Measurements from ENCODE around the gene CDH12.
A peak's percentile ranks its signal among the peaks of the same experiment; 100 is the strongest.

The CDH12 gene

DNA sequence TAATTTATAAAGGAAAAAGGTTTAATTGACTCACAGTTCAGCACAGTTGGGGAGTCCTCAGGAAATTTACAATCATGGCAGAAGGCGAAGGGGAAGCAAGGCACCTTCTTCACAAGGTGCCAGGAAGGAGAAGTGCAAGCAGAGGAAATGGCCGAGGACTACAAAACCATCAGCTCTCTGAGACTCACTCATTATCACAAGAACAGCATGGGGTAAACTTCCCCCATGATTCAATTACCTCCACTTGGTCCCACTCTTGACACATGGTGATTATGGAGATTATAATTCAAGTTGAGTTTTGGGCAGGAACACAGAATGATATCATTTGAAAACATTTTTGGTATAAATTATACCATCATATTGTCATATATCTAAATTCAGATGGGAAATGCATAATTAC is 934.7 kb downstream of the CDH12 start:
- no peak for DNase-seq

DNA sequence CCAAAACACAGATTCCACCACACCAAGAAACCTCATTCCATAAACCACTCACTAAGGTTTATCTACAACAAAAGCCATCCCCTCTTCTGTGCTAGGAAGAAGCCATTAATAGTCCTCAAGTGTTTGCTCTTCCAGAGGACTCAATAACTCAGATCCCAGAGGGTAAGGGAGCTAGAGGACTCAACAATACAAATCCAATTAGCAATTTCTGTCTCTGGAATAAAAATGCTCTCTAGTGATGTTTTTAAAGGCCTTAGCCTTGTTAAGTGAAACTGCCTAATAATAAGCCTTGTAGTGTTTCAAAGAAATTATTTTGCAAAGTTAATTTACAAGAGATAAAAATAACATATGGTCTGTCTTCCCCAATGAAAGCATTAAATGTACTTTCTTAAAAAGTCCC is 942.4 kb downstream of the CDH12 start:
- DNase-seq = no peak

DNA sequence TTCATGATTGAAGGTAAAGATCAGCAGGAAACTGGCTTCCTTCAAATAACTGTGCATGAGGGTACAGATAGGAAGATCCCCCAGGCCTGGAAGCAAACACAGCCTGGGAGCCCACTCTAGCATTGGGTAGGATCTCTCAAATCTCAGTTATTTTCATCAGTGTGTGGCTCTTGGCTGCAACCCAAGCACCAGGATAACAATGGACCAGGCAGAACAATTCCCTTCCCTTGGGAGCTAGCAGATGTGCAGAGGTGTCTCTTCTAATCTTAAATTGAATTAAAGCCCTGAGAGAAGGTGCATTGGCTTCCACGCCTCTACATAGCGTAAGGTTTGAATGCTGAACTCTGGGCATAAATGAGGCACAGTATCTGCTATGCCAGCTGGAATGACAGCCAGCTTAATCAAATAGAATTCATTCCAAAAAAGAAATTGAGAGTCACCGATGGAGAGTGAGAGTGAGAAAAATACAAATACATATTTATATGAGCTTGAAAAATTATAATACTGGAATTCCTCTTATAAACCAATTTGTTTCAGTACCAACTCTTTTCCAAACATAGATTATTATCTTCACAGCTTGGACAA is 957.3 kb downstream of the CDH12 start:
- no peak for DNase-seq

DNA sequence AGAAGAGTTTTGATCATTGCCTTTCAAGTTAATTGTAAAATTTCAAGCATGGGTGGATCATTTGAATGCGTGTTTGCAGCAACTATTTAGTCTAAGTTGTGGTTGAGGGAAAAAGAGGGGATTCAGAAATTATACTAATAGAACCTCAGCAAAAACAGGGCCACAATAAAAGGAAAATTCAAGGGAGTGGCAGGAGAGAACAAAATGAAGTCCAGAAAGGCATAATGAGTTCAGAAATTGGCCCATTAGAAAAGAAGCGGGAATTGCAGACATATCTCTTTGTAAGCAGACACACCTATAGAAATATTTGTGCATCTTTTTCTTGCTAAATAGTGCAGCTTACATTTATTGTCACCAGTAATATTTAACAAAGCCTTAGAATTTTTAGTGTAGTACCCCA is 960.0 kb downstream of the CDH12 start:
- no peak for DNase-seq

DNA sequence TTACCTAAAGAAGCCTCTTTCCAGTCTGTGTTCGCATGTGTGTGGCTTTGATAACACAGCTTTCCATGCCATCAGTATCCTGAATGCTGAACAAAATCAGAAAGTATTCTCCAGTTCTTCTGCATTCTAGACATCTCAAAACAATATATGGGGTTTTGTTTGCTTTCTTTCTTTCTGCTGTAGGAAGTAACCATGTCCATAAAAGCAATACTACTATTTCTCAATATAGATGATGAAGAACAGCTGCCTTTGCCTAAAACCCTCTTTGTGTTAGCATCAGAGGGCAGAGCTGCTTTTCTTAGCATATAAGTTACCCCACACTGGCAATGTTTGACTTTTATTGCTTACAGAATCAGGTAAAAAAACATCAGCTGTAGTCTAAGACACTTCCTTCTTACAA is 963.6 kb downstream of the CDH12 start:
- DNase-seq = no peak

DNA sequence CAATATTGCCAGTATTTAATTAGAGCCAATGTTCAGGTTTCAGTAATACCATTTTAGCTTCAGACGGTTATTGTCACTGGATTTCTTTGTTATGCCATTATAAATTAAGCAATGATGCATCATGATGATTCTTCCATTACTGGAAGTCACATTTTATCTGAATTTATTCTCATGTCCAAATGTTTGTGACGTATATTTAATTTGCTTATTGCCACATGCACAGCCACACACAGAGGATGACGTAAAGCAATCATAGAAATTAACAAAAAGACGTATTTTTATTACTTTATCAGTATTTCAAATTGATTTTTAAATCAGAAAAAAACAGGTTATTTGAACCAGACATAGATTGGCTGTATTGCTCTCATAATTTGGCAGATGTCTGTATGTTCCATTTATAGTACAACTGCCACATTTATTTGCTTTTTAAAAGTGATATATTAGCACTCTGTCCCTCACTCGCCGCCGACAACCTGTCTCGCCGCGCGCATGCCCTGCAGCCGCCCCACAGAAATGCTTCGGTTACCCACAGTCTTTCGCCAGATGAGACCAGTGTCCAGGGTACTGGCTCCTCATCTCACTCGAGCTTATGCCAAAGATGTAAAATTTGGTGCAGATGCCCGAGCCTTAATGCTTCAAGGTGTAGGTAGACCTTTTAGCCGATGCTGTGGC is 970.9 kb downstream of the CDH12 start:
- no peak for DNase-seq

DNA sequence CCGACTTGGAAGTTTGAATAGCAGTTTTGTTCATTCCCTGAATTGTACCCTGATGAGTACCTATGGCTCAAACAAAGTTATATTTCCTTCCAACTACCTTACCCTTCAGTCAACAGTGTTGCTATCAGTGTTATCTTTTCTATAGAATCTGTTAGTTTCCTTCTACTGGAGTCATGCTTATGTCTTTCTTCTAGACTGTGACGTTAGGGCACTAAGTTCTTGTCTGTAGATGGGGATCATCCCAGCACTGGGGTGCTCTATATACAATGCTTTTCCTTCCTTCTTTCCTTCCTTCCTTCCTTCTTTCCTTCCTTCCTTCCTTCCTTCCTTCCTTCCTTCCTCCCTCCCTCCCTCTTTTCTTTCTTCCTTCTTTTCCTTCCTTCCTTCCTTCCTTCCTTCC is 973.0 kb downstream of the CDH12 start:
- no peak for DNase-seq

DNA sequence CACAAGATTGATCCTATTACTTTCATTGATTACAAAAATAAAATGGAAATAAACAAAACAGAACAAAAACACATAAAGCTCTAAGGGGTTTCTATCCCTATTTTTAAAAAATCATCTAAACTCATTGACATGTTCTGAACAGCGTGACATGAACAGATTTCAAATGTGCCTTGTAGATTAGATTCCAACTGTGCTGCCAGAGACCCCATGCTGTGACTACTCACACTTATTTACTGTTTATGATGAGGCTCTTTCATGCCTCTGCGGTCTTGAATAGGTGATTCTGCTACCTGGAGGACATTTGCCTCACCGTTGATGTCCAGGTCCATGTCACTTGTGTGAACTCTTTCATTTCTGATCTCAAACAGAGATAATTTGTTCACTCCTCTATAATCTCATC is 990.2 kb downstream of the CDH12 start:
- no peak for DNase-seq

DNA sequence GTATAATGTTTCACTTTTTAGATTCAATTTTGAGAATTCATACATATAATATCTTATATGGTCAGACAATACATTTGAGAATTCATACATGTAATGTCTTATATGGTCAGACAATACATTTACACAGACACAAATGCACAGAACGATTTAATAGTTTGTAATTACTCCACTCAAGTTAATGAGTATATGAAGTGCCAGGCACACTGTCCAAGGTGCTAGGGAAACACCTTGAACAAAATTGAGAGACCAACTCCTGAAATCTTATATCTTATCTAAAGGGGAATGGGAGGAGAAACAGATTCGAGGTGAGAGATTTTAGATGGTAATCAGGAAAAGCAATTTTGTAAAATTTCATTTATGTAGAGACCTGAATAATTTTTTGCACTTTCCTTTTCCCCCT is 994.7 kb downstream of the CDH12 start:
- DNase-seq = no peak

DNA sequence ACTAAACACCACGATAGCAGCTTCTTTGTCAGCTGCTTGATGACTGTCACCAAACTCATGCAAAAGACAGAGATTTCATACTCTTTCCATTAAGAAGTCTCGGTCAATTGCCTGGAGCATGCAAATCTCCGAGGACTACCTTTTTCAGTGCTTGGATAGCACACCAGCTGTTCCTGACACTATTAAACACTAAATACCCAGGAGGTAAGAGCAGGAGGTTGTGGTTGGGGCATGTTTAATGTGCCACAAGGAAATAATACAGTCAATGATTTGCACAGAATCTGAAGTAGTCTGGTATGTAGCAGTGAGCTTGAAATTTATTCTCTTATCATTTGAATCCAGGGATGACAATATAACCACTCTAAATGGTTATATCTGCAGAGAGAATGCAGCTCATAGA is 996.2 kb downstream of the CDH12 start:
- DNase-seq = no peak

DNA sequence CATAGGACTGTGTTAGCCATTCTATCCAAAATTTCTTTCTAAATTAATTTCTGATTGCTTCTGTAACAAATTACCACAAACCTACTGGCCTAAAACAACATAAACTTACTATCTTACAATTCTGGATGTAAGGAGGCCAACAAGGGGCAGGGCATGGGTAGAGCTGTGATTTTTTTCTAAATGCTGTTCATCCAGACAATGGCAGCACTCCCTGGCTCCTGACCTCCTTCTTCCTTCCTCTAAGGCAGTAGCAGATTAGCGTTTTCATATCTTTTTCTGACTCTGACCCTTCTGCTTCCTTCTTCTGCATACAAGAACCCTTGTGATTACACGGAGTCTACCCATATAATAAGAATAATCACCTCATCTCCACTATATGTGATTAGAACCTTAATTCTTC is 1005.8 kb downstream of the CDH12 start:
- no peak for DNase-seq

DNA sequence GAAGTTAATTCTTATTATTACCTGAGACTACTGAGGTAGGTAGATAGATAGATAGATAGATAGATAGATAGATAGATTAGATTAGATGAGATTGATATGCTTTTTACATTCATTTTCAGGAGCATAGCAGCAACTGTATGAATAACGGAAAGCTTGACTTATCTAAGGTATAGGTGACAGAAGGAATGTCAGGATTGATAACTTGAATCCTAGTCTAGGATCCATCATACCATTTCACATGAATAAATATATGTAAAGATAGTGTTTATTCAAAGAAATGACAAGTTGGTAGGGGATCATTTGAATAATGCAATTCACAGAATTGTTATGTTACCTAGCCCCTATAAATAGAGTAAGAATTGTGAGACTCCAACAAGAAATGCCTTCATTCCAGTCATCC is 1008.2 kb downstream of the CDH12 start:
- no peak for DNase-seq

DNA sequence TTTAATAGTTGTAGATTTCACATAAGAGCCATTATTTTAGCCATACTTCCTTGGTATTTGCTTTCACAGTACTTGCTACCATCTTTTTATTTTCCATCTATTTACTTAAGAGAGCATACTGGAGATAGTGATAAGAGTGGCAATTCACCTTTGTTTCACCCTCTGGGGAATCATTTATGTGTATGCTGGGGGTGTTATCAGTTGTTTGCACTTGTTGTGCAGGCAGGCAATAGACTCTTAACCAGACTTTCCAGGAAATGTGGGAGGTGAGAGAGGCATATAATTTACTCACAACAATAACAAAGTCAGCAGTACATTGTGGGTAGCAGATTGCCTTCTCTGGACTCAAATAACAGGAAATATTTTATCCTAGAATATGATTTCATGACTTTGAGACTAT is 1018.3 kb downstream of the CDH12 start:
- DNase-seq = no peak

DNA sequence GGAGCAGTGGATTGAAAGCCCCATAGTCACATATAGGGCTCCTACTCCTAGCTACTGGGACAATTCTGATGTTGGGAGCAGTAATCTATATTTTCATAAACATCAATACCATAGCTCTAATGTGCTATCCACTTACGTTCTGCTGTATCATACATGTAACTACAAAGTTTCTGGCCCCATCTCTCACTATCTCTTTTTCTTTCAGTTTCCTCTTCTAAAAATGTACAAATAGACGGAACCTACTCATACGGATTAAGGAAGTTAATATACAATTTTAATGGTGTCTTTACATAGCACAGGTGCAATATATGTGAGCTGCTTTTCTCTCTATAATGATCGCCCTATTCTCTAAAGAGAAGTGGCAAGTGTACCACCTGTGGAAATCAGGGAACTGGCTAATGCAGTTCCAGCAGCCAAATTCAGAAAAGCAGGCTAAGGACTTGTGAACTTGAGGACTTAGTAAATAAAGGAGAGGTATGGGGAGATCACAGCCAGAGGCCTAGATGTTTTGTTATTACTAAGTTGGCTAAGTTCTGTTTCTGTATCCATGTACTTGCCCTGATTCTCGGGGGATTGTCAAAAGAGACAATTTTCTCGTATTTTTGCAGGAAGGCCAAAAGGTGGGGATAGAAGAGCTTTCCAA is 1021.9 kb downstream of the CDH12 start:
- DNase-seq = no peak

DNA sequence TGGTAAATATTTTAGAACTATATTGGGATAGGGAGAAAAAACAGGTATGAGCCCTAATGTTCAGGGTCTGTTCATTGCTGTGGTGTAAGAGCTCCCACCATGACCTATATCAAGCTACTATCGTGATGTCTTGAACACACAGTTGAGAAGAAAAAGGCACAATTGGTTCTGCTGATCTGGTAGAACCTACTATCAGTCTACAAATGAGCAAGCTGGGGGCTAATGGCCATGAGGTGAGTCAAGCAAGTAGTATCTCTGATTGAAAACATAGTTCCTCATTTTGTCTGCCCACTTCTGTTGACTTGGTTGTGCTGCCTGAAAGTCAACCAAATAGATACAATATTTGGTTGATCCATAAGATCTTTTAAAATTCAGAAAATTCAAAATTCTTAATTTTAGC is 1026.3 kb downstream of the CDH12 start:
- no peak for DNase-seq

DNA sequence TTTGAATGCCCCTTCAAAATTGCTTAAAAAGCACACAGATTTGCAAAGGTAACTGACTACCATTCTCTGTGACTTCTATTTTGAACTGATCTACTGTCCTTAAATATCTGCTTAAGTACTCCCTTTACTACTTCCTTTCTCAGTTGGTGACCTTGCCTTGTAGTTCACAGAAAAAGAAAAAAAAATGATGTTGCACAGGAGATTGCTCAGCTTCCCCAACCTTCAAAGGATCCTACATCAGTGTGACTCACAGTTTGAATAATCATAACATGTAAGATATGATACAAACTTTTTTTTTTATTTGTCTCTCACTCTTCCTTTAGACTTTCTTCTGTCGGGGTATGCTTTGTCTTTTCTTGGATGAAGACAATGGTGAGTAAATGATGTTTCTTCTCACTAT is 1029.6 kb downstream of the CDH12 start:
- no peak for DNase-seq

DNA sequence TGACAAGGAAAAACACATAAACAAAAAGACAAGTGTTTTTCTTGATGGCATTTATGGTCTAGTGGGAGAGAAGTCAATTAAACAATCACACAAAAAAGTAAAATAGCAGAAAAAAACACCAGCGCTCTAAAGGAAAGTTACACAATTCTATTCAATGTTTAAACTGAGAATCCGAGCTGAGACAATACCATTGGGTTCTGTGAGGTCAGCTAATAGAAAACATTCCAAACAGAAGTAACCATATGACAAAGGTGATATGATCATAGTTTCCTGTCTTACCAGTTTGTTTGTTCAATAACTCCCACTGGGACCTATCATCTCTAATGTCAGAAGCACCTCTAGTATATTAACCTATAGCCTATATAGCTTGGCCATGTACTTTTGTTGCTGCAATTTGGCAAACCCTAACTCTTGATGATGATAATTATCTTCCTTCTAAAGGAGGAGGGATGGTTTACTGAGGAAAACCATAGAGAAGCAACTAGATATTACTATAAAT is 1030.0 kb downstream of the CDH12 start:
- no peak for DNase-seq

DNA sequence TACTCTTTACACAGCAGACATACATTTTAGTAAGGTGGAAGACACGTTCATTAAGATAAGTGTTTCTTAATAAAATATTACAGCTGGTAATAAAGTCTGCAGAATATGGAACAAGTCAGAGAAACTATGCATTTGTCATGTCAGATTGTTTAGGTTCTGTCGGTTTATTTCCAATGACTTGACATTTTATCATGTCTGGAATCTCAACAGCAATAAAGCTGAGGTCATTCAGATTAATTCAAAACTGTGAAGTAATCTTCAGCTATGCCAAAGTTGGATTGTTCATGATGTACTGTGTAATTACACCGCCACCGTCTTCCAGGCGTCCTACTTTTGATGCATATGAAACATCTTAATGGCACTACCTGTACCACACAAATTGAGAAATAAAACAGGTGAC is 1032.6 kb downstream of the CDH12 start:
- no peak for DNase-seq

DNA sequence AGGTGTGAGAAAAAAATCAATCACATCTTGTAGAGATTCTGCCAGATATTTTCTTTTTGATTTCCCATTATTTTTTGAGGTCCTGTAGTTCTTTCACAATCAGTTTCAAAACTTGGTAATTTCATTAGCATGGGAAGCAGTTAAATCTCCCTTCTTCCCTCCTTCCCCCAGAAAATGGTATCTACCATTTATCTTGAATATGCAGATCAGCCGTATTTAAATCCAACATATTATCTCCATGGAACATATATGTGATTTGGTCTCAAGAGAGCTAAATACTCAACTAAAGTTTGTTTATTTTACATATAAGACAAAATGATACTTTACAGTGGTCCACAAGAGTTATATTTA is 1034.8 kb downstream of the CDH12 start:
- DNase-seq = no peak

DNA sequence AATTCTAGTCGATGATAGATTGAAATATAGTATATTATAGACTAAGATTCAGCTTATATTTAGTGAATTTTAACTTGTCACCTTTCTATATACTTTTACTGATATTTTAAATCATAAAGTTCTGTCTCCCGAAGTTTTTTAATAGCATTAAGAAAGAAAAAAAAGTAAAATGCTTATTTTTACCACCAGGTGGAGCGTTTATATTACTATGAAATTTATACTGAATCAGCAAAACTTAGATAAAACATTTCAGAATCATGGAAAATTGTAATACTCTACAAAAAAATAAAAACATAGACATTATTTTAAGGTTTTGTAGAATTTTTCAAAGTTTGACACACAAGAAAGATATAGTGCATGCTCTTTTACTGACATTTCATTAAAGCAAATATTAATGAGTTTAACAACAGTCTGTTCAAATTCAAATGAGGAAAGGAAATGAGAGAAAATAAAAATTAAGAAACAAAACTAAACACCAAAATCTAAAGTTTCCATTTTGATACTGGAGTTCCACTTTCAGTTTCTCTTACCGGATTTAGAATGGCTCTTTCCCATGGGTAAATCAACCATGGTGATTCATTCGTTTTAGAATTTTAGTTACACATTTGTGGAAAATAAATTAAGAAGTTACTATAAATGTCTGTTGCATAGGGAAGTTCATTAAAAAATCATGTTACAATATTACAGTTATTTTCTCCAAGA is 1035.3 kb downstream of the CDH12 start:
- DNase-seq = peak; percentile 4 to 45

DNA sequence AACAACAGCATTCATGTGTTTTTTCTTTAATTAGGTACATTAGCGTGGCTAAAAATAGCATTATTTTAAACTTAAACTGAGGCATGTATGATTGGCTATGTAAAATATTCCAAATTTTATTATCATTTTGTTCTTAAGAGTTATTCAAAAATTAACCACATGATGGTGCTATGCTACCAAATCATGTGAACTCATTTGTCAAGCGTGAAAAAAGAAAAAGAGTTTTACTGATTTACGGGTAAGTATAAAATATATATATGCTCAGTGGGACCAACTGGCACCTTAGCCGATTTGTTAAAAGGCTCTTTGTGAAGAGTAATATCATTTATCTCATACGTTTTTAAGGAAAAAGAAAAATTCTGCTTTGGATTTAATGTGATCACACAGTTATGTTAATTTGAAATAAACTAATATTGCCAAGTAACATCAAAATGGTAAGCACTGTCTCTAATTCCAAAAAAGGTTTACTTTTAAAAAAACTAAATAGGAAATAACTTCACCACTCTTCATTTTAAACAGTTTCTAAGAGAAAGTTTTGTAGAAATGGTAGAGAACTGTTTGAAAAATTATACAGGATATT is 1042.3 kb downstream of the CDH12 start:
- peak; percentile 30 to 39 for DNase-seq

DNA sequence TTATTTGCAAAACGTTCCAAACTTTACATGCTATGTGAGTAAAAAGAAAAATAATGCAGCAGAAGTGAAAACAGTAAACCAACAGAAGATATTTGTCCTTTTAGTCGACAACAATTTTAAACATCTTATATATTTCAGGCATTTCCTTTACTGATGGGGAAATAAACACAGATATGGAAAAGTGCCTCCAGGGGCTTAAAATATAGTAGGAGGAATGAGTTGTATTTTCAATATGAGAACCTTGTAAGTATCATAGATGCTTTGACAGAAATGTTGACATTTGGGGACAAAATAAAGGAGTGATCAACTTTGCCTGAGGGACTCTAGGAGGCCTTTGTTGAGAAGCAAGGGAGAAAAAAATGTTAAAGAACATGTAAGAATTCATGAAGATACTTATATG is 1043.5 kb downstream of the CDH12 start:
- DNase-seq = no peak

DNA sequence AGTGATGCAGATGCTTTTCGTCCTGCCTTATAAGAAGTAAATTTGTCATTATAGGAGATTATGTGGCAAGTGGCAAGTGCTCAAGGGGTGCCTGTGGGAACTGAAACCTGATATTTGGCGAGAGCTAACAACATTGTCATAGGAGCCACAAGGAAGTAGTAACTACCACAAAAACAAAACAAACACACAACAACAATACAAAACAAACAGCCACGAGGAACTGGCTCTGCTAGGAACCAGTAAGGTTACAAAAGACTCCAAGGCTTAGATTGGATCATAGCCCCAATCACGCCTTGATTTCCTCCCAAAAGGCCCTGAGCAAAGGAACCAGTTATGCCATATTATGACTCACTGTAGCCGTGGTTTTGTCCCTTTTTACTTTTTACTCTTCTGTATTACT is 1045.2 kb downstream of the CDH12 start:
- no peak for DNase-seq

DNA sequence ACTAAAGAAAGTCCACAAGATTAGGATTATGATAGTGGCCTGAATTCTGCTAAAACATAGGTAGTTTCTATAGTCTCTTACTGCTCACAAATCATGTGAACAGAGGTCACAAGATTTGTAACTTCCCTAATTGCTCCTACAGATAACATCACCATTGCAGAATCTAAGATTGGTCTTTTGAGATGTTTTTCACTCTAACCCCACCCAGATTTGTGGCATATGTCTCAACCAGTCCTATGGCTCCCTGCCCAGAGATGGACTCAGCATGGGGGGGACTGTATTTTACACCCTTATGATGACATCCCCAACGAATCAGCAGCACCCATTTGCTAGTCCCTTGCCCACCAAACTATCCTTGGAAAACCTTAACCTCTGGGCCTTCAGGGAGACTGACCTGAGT is 1046.2 kb downstream of the CDH12 start:
- peak; percentile 3 to 9 for DNase-seq

Data from Kasumi-1 (cell line).